ENCODE results near the gene SYTL3. TPM values are rescaled to one million over a fixed set of nuclear protein-coding genes. Genes with fewer than 3 reads are reported as not detected.
A peak's percentile ranks its signal among the peaks of the same experiment; 100 is the strongest.

The SYTL3 gene
- total RNA-seq, 1 donor from 2014 or later, result 4.1 TPM

DNA sequence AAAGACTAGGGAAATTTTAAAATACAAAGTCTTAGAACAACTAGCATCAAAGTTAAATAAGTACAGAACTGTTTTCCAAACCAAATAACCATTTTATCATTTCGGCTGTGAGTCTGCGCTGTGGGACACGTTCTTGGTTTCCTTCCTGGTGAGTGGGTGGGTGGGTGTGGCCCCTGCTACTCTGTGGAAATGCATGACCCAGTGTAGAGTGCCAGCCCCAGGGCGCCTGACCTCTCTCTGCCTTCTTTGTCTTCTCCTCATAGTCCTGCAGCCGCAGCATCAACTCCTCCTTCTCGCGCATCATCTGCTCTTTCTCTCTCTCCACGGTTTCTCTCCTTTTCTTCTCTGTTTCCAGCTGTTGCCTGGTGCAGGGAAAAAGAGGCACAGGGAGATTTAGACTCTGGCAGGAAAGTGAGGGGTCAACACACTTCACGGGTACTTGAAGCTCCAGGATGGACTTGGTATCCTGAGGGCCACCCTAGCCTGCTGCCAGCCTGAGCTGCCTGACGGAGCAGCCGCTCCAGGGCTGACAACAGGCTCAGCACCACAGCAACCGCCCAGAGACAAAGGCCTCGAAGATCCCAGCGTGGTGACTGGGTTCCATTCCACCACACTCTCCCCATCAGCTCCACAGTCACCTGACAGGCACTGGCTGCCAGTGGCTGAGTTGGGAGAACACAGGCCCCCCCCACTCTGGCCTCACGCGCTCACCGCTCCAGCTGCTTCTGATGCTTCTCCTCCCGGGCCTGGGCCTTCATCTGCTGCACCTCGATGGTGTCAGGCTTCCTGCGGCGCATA lies 120.9 kb downstream of the SYTL3 start:
- no peak for DNase-seq (ENCODE audit: low spot score)

DNA sequence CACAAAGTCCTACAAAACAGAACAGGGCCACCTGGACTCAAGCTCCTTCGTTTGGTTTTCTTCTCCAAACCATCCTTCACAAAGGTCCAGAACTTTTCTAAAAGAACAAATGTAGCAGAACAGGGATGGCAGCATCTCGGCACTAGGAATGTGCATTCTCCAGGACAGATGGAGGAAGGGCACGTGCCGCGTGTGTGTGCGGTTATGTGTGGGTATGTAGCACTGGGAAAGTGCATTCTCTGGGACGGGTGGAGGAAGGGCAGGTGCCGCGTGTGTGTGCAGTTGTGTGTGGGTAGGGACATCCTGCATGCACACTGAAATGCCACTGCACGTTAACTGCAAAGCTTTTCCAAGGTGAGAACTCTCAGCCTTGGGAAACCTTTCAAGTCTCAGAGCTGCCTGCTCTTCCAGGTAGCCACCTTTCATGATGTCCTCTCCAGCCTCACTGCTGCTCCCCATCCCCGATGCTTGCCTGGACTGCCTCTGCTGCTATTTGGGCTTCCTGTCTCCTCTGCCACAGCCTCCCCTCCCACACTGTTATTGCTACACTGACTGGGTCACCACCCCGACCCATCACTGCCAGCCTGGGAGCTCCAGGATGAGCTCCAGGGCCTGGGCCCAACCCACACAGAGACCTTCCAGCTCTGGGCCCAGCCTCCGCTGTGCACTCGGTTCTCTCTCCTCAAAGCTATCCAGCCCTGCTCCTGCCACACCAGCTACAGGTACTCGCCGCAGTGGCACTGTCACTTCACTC lies 121.7 kb downstream of the SYTL3 start:
- no peak for DNase-seq (ENCODE audit: low spot score)

DNA sequence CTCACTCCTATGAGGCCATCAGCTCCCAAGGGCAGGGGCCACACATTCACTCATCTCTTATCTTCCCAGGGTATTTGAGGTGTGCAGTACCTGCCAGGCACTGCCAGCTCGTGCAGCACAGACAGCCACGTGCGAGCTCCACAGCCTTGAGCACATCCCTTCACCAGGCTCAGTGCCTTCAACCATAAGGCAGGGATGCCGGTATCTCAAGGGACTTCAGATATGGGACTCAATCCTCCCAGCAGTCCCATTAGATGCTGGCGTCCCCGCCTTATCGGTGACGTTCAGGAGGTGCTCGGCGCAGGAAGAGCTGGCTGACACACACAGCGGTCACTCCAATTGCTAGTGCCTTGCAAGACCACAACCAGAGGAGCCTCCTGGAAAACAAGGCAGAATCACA lies 122.3 kb downstream of the SYTL3 start:
- DNase-seq (ENCODE audit: low spot score), result peak; percentile 57

DNA sequence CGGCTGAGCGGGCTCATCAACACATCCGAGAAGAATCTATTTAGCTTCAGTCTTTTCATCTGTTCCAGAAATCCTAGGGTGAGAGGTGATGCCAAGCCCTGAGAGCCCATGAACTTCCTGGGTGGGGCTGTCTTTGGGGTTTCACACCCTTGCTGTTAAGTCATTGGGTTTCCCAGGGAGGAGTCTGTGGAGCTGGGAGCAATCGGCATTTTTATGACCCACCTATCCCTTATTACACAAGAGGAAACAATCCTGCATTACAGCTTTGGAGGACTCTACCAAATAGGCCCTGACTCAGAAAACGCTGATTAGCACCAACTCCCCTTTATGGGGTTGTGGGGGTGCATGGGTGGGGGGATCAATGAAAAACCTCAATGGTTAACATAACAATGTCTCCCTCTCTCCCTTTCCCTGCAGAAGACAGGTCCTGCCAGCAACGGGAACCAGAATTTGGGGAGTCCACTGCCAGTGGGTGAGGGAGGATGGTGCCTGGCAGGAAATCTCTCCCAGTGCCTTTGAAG lies 123.1 kb downstream of the SYTL3 start:
- DNase-seq (ENCODE audit: low spot score), result peak; percentile 53

DNA sequence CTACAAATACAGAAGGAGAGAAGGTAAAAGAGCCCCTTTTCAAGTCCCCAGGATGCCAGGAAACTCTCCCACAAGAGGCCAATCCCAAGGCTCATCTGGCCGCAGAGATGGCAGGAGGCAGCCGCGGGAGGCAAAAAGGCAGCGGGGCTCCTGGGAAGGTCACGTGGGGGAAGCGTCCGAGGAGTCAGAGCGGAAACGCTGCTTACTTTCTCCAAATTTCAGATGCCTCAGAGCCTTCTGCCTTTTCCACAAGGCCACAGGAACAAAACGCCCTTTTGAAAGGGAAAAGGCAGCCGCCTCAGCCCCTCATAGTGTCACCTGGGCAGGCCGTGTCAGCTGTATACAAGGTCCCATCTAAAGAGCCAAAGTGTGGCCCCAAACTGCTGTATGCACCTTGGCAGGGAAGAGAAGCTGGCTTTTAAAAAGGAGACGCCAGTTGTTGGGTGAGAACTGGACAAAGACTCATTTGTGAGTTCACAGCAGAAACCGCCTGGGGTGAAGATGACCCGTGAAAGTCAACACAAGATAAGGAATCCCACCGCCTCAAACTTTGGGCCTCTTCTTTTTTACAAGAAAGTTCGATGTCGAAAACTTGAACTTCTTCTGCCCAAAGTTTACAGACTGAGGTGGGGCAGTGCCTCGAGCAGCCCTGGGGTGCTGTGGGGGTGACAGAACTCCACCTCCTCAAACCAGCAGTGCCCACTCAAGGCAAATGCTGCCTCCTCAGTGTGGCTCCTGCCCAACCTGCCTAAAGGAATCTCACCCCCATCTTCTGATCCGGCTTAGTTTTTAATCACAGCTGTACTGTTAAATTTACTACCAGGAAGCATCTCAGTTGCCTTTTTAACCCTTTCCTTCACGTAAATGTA lies 124.0 kb downstream of the SYTL3 start:
- peak; percentile 69 for DNase-seq (ENCODE audit: low spot score)

DNA sequence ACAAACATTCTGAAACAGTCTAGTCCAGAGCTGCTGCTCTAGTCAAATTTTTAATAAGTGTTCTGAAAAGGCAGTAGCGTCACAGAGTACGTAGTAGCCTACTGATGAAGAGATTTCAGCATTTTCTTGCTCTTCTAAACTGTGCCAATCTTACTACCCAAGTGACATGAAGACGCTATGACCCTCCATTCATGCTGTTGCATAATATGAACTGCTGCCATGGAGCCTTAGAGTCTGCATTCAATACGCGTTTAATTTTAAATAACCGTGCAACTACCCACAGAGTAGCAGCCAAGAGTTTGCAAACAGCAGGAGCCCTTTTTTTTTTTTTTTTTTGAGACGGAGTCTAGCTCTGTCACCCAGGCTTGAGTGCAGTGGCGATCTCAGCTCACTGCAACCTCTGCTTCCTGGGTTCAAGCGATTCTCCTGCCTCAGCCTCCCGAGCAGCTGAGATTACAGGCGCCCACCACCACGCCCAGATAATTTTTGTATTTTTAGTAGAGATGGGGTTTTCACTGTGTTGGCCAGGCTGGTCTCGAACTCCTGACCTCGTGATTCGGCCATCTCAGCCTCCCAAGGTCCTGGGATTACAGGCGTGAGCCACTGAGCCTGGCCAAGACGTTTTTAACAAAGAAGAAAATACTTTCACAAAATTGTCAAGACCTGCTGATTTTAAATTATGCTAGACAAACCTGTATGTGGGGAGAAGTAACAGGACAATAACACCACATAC lies 125.0 kb downstream of the SYTL3 start:
- DNase-seq (ENCODE audit: low spot score), result peak; percentile 51

DNA sequence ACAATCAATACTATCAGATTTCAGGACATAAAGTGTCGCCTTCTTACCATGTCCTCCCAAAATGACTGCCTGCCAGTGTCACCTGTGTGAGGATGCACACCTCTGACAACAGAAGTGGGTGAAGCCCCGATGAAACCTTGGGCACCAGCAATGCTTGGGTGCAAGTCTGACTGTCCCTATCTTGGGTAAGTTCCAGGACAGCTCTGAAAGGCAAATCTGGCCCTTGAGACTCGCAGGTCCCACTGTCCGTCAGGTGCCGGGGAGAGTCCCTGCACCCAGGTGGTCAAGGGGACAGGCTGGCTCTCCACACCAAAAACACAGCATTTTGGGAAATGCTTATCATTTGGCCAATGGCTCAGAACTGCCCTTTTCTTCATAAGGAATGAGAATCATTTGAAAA lies 126.0 kb downstream of the SYTL3 start:
- DNase-seq (ENCODE audit: low spot score), result peak; percentile 53

DNA sequence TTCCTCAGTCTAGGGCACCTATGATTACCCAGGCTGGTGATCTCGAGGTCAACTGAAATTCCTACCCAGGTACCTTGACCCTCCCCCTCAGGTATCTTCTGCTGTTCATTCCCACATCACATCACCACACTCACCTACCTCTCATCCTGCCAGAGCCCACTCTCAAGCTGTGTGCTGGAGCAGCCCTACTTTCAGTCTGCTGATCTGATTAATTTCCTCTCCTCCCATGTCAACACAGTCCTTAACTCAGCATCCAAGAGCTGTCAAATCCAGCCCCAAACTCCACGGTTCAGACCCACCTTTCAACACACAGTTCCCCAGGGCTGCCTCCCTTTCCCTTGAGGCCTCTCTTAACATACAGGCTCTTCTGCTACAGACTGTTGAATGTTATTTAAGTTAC lies 126.9 kb downstream of the SYTL3 start:
- DNase-seq (ENCODE audit: low spot score), result peak; percentile 45

DNA sequence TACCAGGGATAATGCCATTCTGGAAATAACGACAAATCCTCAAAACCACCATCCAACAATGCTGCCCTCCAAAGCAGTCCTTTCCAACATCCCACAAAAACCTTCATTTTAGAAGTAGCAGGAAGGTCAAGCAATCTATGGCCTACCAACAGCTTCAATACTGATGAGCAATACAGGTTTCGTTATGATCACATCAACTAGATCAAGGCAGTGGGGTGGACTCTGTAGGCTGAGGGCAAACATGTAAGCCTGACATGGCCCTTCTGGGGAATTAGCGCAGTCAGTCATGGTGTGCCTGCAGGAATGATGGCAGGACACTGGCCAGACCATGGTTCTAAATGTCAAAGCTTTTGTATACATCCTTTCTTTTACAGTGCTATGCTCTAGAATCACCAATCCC lies 127.7 kb downstream of the SYTL3 start:
- DNase-seq (ENCODE audit: low spot score), result peak; percentile 43

DNA sequence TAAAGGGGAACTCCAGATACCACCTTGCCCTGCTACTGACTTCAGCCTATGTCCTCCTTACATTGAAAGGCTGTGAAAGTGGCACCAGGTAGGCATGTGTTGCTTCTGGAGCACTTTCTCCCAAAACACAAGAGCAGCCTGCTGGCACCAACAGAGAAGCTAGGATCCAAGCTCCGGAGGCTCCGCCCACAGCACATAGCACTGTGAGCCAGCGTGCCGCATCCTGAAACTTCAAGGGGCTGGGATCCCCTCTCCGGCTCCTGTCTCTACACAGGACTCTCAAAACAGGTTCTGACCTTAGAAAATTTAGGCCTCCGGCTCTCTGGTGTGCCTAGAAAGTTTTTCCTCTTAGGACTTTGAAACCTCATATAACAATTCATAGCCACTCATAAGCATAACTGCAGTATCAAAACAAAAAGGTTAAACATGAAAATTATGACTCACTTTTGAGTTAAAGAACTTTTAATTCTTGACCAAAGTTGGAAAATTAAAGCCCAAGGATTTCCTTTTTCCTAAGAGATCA lies 128.2 kb downstream of the SYTL3 start:
- peak; percentile 35 for DNase-seq (ENCODE audit: low spot score)

DNA sequence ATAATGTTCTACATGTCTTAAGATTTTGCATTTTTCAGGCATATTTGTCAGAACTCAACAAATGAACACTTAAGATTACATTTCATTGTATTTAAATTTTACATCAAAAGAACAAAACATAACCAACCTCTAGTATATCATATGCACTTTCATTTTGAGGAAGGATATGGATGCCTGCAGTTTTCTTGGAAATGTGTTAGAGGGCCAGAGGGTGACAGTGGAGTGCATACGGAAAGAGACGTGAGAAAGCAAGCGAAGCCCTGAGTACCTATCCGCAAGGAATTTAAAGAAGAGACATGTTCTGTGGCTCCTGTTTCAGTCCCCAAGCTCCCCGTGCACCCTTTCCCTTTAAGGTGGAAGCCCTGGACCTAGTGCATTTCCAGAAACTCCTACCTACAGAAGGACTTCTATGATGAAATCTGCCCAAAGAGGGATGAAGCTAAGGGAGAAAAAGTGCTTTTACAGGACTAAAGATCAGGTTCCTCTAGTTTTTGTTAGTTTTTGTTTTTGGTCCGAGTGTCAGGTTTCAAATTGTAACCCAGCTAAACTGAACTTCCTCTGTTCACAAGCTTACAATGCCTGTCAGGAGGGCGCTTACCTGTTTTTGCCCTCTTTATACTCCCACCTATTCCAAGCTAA lies 130.5 kb downstream of the SYTL3 start:
- no peak for DNase-seq (ENCODE audit: low spot score)

DNA sequence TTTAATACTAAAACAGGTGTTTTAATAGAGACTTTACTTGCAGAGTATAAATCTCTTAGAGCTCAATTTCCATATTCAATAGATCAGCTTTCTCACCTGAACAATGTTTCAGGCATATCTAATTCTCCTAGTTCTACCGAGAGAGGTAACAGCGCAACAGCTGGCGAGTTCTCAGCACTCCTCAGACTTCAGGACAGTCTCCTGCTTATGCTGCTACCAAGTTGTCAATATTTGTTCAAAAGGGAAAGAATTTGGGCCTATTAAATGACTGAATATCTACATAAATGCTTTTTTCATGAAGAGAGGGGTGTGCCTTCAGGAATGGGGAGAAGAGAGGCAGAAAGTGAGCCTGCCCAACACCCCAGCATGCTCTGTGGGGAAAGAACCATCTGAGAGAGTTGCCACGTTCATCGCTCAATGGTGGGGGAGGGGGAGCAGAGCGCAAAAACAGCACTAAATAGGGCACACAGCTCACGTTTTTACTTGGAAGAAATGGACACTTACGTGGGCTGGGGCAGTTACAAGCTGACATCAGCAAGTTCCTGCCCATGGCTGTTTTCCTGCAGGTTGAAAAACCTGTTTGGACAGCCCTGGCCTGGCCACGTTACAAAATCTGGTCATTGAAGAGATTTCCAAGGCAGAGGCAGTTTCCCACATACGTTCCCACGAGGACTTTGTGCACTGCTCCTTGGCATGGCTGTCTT lies 131.3 kb downstream of the SYTL3 start:
- no peak for DNase-seq (ENCODE audit: low spot score)

DNA sequence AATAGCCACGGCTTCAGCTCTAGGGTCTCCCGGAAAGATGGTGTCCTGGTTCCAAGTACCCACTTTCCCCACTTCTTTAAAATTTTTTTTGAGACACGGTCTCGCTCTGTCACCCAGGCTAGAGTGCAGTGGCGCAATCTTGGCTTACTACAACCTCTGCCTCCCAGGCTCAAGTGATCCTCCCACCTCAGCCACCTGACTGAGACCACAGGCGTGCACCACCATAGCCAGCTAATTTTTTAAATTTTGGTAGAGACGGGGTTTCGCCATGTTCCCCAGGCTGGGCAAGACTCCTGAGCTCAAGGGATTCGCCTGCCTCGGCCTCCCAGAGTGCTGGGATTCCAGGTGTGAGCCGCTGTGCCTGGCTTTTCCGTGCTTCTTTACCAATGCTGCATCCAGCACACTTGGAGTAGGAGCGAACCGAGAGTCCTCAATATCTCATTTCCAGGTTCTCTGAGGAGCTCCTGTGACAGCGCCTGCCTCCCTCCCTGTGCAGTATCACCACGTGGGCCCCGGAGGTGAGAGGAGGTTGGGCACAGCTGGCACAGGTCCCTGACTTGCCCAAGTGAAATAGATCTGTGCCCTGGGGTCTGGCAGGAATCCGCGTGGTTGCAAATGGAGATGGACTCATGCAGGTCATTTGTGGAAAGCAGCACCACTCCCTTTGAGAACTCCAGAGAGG lies 132.0 kb downstream of the SYTL3 start:
- DNase-seq (ENCODE audit: low spot score), result no peak

DNA sequence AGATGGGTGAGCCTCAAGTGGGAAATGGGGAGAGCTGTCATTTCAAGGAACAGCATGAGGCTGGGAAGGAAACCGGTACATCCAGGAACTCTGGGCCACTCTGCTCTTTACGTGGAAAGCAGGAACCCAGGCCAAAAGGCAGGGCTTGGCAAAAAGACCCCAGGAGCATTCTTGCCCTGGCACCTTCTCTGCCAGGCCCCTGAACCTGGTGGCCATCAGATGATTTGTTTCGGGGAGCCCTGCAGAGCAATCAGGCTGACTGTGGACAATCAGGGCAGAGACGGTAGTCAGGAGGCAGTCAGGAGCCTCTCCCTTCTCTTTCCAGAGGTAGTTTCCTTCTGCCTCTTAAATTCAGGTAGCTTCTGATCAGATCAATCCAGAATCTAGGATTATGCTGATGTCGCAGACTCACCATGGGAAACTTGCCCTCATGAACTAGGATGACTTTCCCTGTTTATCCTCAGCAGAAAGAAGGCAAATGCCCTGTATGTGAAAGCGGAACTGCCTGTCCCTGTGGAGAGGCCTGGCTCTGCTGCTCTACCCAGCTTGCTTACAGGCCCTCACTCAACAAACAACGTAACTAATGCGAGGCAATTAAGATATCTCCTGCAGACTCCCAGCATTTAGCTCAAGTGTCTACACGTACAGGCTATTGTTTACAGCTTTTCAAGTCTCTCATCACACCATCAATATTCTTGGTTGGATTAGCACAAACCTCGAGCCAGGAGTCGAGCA lies 132.7 kb downstream of the SYTL3 start:
- DNase-seq (ENCODE audit: low spot score), result no peak

DNA sequence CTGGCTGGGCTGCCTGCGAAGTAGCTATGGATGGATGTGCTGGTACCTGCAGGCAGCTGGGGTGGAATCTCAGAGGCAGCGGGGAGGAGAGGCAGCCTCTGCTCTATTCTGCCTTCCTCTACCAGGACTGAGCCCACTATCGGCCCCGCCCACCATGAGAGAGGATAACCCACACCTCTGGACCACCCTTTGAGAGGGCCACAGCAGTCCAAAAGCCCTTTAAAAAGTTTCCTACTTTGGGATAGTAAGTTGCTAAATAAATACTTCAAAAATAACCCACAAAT lies 133.3 kb downstream of the SYTL3 start:
- no peak for DNase-seq (ENCODE audit: low spot score)

DNA sequence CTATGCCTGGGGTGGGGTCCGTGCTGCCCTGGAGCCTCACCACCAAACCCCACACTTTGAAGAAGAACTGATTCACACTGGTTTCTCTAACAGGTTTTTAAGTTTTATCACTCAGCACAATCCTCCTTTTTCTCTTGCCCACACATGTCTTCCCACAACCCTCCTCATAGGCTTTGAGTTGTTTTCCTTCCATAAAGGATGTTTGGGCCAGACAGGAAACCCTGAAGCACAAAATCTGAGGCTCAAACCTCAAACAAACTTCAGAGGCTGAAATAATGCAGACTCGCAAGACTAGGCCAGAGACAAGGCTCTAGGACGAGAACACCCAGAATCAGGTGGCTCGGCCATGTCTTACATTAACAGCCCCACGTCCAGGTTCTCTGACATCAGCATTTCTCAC lies 134.0 kb downstream of the SYTL3 start:
- DNase-seq (ENCODE audit: low spot score), result no peak

DNA sequence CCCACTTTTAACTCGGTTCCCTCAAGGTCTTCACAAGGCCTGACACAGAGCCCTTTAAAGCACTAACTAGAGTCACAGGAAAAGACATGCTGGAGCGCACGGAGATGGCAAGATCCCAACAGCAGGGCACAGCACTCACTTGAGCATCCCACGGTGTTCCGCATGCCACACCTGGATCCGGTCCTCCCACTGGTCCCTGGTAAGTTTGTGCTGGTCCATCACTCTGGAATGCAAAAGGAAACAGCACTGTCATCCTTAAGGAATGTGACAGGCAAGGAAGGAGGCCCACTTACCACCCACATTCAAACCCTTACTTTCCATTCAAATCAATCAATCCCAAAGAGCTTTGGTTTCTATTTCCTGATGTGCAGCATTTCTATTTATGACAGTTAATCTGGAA lies 134.7 kb downstream of the SYTL3 start:
- no peak for DNase-seq (ENCODE audit: low spot score)

DNA sequence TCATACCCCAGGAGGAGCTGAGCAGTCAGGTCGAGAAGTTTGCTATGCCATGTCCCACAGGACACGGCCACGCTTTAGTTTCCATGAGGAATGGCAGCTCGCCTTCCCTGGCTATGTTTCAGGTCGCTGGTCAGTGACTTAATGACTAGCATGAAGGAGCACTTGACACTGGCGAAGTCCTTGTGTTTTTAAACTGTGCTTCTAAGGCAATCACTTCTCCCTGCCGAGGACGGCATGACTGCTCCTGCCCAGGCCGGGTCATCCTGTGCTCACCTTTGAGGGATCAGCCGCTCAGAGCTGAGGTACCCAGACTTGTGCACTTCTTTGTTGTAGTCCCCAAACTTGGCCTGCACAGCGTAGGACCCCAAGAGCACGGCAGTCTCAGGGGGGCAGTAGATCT lies 135.2 kb downstream of the SYTL3 start:
- DNase-seq (ENCODE audit: low spot score), result no peak

Data from mesenteric fat pad (tissue), 1 donor.